GM12892 (cell line): ENCODE measurements around the gene CBLN1.
"Not testable (repeated sequence)": the region's sequence is repeated elsewhere in the genome, so short reads cannot be mapped to it uniquely, and the experiment has no call there.

Experiments used
- POLR2A ChIP-seq: IDR thresholded peaks from 2 replicates; pipeline ENCODE4 v1.6.1; 2011; ENCODE audit warnings: low read depth, low read length, control low read depth
- POLR2AphosphoS5 ChIP-seq: IDR thresholded peaks from 2 replicates; pipeline ENCODE4 v1.6.1; 2011; ENCODE audit warnings: low read depth, low read length, control low read depth

- not testable (repeated sequence) for TF ChIP-seq POLR2AphosphoS5, POLR2A
Measured at GRCh38 chr16:49228335-49228734, 53.3 kb downstream of the CBLN1 start.
